Naive thymus-derived CD4-positive, alpha-beta T cell (primary cell): Measurements from ENCODE around the gene TESPA1. TPM values are rescaled to one million over a fixed set of nuclear protein-coding genes. Genes with fewer than 3 reads are reported as not detected.
A peak's percentile ranks its signal among the peaks of the same experiment; 100 is the strongest.
"Not testable (repeated sequence)": the region's sequence is repeated elsewhere in the genome, so short reads cannot be mapped to it uniquely, and the experiment has no call there.

Source experiments
- ATAC-seq: fragments of 150-1000 bp; cut with Tn5 transposase; 2 replicates; pipeline ENCODE4 v1.10.0; 2021; ENCODE audit warnings: mild to moderate bottlenecking, moderate library complexity
- CTCF ChIA-PET: fragments of 350-600 bp; sonication (Branson Sonifier 250); formaldehyde crosslinking; loops from one replicate; lab custom pipeline; 2021; ENCODE audit warnings: antibody characterized with exemption; lab: Charles Lee
- POLR2A ChIA-PET: fragments of 350-600 bp; sonication (Branson Sonifier 250); formaldehyde crosslinking; loops from one replicate; lab custom pipeline; 2021; ENCODE audit warnings: antibody characterized with exemption, inconsistent platforms; lab: Charles Lee
- DNase-seq, 9 donors: peaks; one replicate each; pipeline versions ENCODE4 v3.0.0 to v3.0.0-alpha.2; 2020 to 2022; ENCODE audit warnings: mixed read lengths in 1 of 9
- H3K27ac ChIP-seq: one replicate; pipeline ENCODE4 v1.7.0; 2013; ENCODE audit warnings: mild to moderate bottlenecking, low read depth, low read length, moderate library complexity
- H3K27me3 ChIP-seq, 2 donors: one replicate each; pipeline ENCODE4 v1.7.0; 2013; ENCODE audit warnings: low read length in 2 of 2, mild to moderate bottlenecking in 2 of 2, moderate library complexity in 2 of 2; ENCODE audit not compliant: control insufficient read depth in 2 of 2, insufficient read depth in 2 of 2
- H3K36me3 ChIP-seq, 3 experiments: 1 replicate in 2 of 3; 2 replicates in 1 of 3; pipeline ENCODE4 v1.7.0; 2013; ENCODE audit warnings: low read length in 3 of 3, mild to moderate bottlenecking in 3 of 3, moderate library complexity in 1 of 3; ENCODE audit not compliant: insufficient read depth in 3 of 3, control insufficient read depth in 2 of 3
- H3K4me1 ChIP-seq, 2 donors: one replicate each; pipeline ENCODE4 v1.7.0; 2013; ENCODE audit warnings: low read length in 2 of 2, mild to moderate bottlenecking in 2 of 2, moderate library complexity in 1 of 2; ENCODE audit not compliant: control insufficient read depth in 2 of 2, insufficient read depth in 2 of 2
- H3K4me3 ChIP-seq: 2 replicates; pipeline ENCODE4 v1.7.0; 2013; ENCODE audit warnings: mild to moderate bottlenecking, low read length
- H3K9me3 ChIP-seq, 3 experiments: 1 replicate in 2 of 3; 2 replicates in 1 of 3; pipeline ENCODE4 v1.7.0; 2013; ENCODE audit warnings: low read length in 3 of 3; ENCODE audit not compliant: control insufficient read depth in 2 of 3
- H3K27ac Mint-ChIP-seq, 9 donors: one replicate each; pipeline ENCODE4 v1.8.0; 2020 to 2022; ENCODE audit warnings: mixed read lengths in 9 of 9, mild to moderate bottlenecking in 8 of 9, moderate library complexity in 5 of 9, inconsistent platforms in 2 of 9
- H3K27me3 Mint-ChIP-seq, 5 donors: one replicate each; pipeline ENCODE4 v1.8.0; 2021 to 2022; ENCODE audit warnings: mixed read lengths in 5 of 5, mild to moderate bottlenecking in 1 of 5
- H3K36me3 Mint-ChIP-seq, 5 donors: one replicate each; pipeline ENCODE4 v1.8.0; 2020 to 2022; ENCODE audit warnings: mixed read lengths in 5 of 5, mild to moderate bottlenecking in 3 of 5, inconsistent platforms in 1 of 5
- H3K4me1 Mint-ChIP-seq, 7 donors: one replicate each; pipeline ENCODE4 v1.8.0; 2020 to 2022; ENCODE audit warnings: mixed read lengths in 7 of 7, mild to moderate bottlenecking in 3 of 7, inconsistent platforms in 1 of 7
- H3K4me3 Mint-ChIP-seq, 10 donors: one replicate each; pipeline ENCODE4 v1.8.0; 2020 to 2022; ENCODE audit warnings: mild to moderate bottlenecking in 10 of 10, mixed read lengths in 10 of 10, moderate library complexity in 6 of 10, inconsistent platforms in 2 of 10
- H3K9me3 Mint-ChIP-seq, 11 donors: one replicate each; pipeline ENCODE4 v1.8.0; 2020 to 2022; ENCODE audit warnings: mixed read lengths in 11 of 11, mild to moderate bottlenecking in 4 of 11, inconsistent platforms in 1 of 11, moderate library complexity in 1 of 11
- intact Hi-C, 2 donors: fragments of 100-400 bp; cut with micrococcal nuclease; formaldehyde crosslinking; loops; one replicate each; pipeline ENCODE4 v1.15.1; 2023
- polyA plus RNA-seq, 2 donors: library from polyadenylated mRNA; unstranded; fragments of 300-500 nt; fragmentation: Illumina TruSeq; gene quantifications; one replicate each; pipeline ENCODE4 v1.2.3, GENCODE V29; 2021
- total RNA-seq, 6 experiments: library from RNA in 5 of 6; stranded (reverse) in 5 of 6; gene quantifications; 1 replicate in 5 of 6; 2 replicates in 1 of 6; pipeline ENCODE4 v1.2.3 and lab custom pipeline; 2021 to 2026

Gene TESPA1
- total and polyA plus RNA-seq, 7 experiments from 2014 or later: 120 to 314 (median 186) TPM

- H3K4me3 Mint-ChIP-seq: no peak overlapping the region
- intact Hi-C loops: no loop called here
- CTCF ChIA-PET: interaction anchor here (0.7 kb wide), 1 partner anchor 529 kb away, joined by 3 read pairs; no protein-coding TSS in a partner anchor
- peak overlapping the region in 7 of 9 donors; percentile 69 to 94 (median 88) for H3K27ac Mint-ChIP-seq
- peaks cover 61 to 98% (median 90%) of the 10 kb centered on the region in 7 donors for H3K4me1 Mint-ChIP-seq
- Histone ChIP-seq H3K27ac (peak overlapping the region; percentile 19), H3K36me3 (peaks cover 0 to 43% (median 21%) of the 10 kb centered on the region in 3 experiments), H3K4me3 (no peak overlapping the region), H3K27me3 (no peaks in the 10 kb centered on the region), H3K9me3 (no peaks in the 10 kb centered on the region), H3K4me1 (peaks cover 28 to 49% of the 10 kb centered on the region in 2 donors)
- peaks cover 0 to 14% (median 0%) of the 10 kb centered on the region in 11 donors for H3K9me3 Mint-ChIP-seq
- H3K27me3 Mint-ChIP-seq: no peaks in the 10 kb centered on the region
- DNase-seq (no peak), ATAC-seq (no peak)
- peaks cover 16 to 85% (median 67%) of the 10 kb centered on the region in 5 donors for H3K36me3 Mint-ChIP-seq
- POLR2A ChIA-PET: no interaction called here
Observed at GRCh38 chr12:54954228-54954627, 30.3 kb downstream of the TESPA1 start.

- POLR2A ChIA-PET: interaction anchor here (1.8 kb wide), 1 partner anchor 35 kb away, joined by 5 read pairs; the partner anchor contains the start of gene TESPA1
- no peaks in the 10 kb centered on the region for H3K27me3 Mint-ChIP-seq
- peaks cover 0 to 14% (median 0%) of the 10 kb centered on the region in 11 donors for H3K9me3 Mint-ChIP-seq
- H3K4me1 Mint-ChIP-seq: peaks cover 27 to 74% (median 64%) of the 10 kb centered on the region in 7 donors
- H3K27ac Mint-ChIP-seq: peak overlapping the region in 8 of 9 donors; percentile 62 to 94 (median 88)
- intact Hi-C loops: loop anchor here in 1 of 2 donors (2.0 kb wide), 1 partner anchor 15 kb away; no protein-coding TSS in a partner anchor
- no peaks in the 10 kb centered on the region for H3K27me3 ChIP-seq
- no peaks in the 10 kb centered on the region for H3K9me3 ChIP-seq
- no peak for DNase-seq
- no peak overlapping the region for H3K4me3 ChIP-seq
- no peak overlapping the region for H3K27ac ChIP-seq
- H3K4me1 ChIP-seq: peaks cover under 1 to 11% of the 10 kb centered on the region in 2 donors
- H3K4me3 Mint-ChIP-seq: peak overlapping the region in 5 of 10 donors; percentile 14 to 66 (median 27)
- H3K36me3 ChIP-seq: peaks cover 0 to 43% (median 11%) of the 10 kb centered on the region in 3 experiments
- ATAC-seq: no peak
- CTCF ChIA-PET: interaction anchor here (0.8 kb wide), 1 partner anchor 8 kb away, joined by 5 read pairs; no protein-coding TSS in a partner anchor
- H3K36me3 Mint-ChIP-seq: peaks cover 36 to 72% (median 66%) of the 10 kb centered on the region in 5 donors
Observed at GRCh38 chr12:54950071-54950727, 34.4 kb downstream of the TESPA1 start.

- ATAC-seq (no peak), DNase-seq (no peak)
- POLR2A ChIA-PET: interaction anchor here (0.6 to 1.4 kb wide), 2 partner anchors 8 to 190 kb away, joined by 3 read pairs; no protein-coding TSS in a partner anchor
- Histone ChIP-seq H3K4me1 (peaks cover 0 to 6% of the 10 kb centered on the region in 2 donors), H3K4me3 (no peak overlapping the region), H3K27me3 (no peaks in the 10 kb centered on the region), H3K27ac (no peak overlapping the region), H3K36me3 (peaks cover 0 to 42% (median 11%) of the 10 kb centered on the region in 3 experiments), H3K9me3 (no peaks in the 10 kb centered on the region)
- Mint-ChIP-seq H3K4me1 (peaks cover 20 to 64% (median 54%) of the 10 kb centered on the region in 7 donors), H3K9me3 (peaks cover 0 to 12% (median 0%) of the 10 kb centered on the region in 11 donors), H3K36me3 (peaks cover 30 to 64% (median 56%) of the 10 kb centered on the region in 5 donors), H3K27ac (peak overlapping the region in 8 of 9 donors; percentile 27 to 89 (median 78)), H3K4me3 (no peak overlapping the region), H3K27me3 (no peaks in the 10 kb centered on the region)
- CTCF ChIA-PET: interaction anchor here (0.8 to 0.9 kb wide), 2 partner anchors 9 to 123 kb away, joined by 3 to 5 read pairs; no protein-coding TSS in a partner anchor
- intact Hi-C loops: no loop called here
Observed at GRCh38 chr12:54949073-54949711, 35.4 kb downstream of the TESPA1 start.

GRCh38 chr12:54948171-54948570 is 36.4 kb downstream of the TESPA1 start:
- intact Hi-C loops: no loop called here
- peak overlapping the region in 7 of 9 donors; percentile 54 to 89 (median 76) for H3K27ac Mint-ChIP-seq

GRCh38 chr12:54945082-54945481 is 39.5 kb downstream of the TESPA1 start:
- no peak overlapping the region for H3K27ac ChIP-seq
- Mint-ChIP-seq H3K4me3 (no peak overlapping the region), H3K4me1 (peaks cover 2 to 29% (median 15%) of the 10 kb centered on the region in 7 donors), H3K27me3 (no peaks in the 10 kb centered on the region), H3K9me3 (no peaks in the 10 kb centered on the region), H3K27ac (no peak overlapping the region), H3K36me3 (peaks cover 21 to 36% (median 24%) of the 10 kb centered on the region in 5 donors)
- ChIA-PET POLR2A (interaction anchor here (1.4 kb wide), 1 partner anchor 9 kb away, joined by 5 read pairs; no protein-coding TSS in a partner anchor), CTCF (interaction anchor here (0.9 kb wide), 1 partner anchor 48 kb away, joined by 4 read pairs; no protein-coding TSS in a partner anchor)
- H3K36me3 ChIP-seq: peaks cover 0 to 28% (median 5%) of the 10 kb centered on the region in 3 experiments
- no peaks in the 10 kb centered on the region for H3K9me3 ChIP-seq
- intact Hi-C loops: no loop called here
- no peak for DNase-seq
- H3K27me3 ChIP-seq: no peaks in the 10 kb centered on the region
- no peaks in the 10 kb centered on the region for H3K4me1 ChIP-seq
- no peak overlapping the region for H3K4me3 ChIP-seq
- ATAC-seq: no peak

More at GRCh38 chr12:54948171-54948570, 36.4 kb downstream of the TESPA1 start:
- Mint-ChIP-seq H3K9me3 (peaks cover 0 to 10% (median 0%) of the 10 kb centered on the region in 11 donors), H3K36me3 (peaks cover 27 to 54% (median 49%) of the 10 kb centered on the region in 5 donors), H3K27me3 (no peaks in the 10 kb centered on the region), H3K4me3 (no peak overlapping the region), H3K4me1 (peaks cover 18 to 58% (median 44%) of the 10 kb centered on the region in 7 donors)
- H3K36me3 ChIP-seq: peaks cover 0 to 38% (median 9%) of the 10 kb centered on the region in 3 experiments
- DNase-seq: no peak
- no peak overlapping the region for H3K27ac ChIP-seq
- no peak for ATAC-seq
- no peak overlapping the region for H3K4me3 ChIP-seq
- H3K4me1 ChIP-seq: peaks cover 0 to 6% of the 10 kb centered on the region in 2 donors
- H3K9me3 ChIP-seq: no peaks in the 10 kb centered on the region
- POLR2A ChIA-PET: interaction anchor here (0.6 to 1.4 kb wide), 2 partner anchors 9 to 189 kb away, joined by 3 read pairs; no protein-coding TSS in a partner anchor
- CTCF ChIA-PET: interaction anchor here (1.2 kb wide), 1 partner anchor 45 kb away, joined by 4 read pairs; no protein-coding TSS in a partner anchor
- no peaks in the 10 kb centered on the region for H3K27me3 ChIP-seq

GRCh38 chr12:54943292-54943691 is 41.3 kb downstream of the TESPA1 start:
- peaks cover 10 to 32% (median 14%) of the 10 kb centered on the region in 5 donors for H3K36me3 Mint-ChIP-seq
- H3K9me3 ChIP-seq, H3K4me1 ChIP-seq, H3K4me3 Mint-ChIP-seq, H3K27ac Mint-ChIP-seq, H3K27me3 Mint-ChIP-seq, ATAC-seq, H3K27me3 ChIP-seq, H3K4me3 ChIP-seq, H3K9me3 Mint-ChIP-seq, DNase-seq, POLR2A ChIA-PET, intact Hi-C loops, H3K27ac ChIP-seq: not testable (repeated sequence)
- CTCF ChIA-PET: interaction anchor here (0.6 kb wide), 1 partner anchor 86 kb away, joined by 4 read pairs; no protein-coding TSS in a partner anchor
- peaks cover 2 to 18% (median 6%) of the 10 kb centered on the region in 7 donors for H3K4me1 Mint-ChIP-seq
- peaks cover 0 to 10% (median 0%) of the 10 kb centered on the region in 3 experiments for H3K36me3 ChIP-seq
